ENCODE results near the gene VAMP4.
A peak's percentile ranks its signal among the peaks of the same experiment; 100 is the strongest.
"Not testable (repeated sequence)": the region's sequence is repeated elsewhere in the genome, so short reads cannot be mapped to it uniquely, and the experiment has no call there.

Gene VAMP4

GRCh38 chr1:171693541-171693940, 48.3 kb downstream of the VAMP4 start:
- DNase-seq: not testable (repeated sequence)

- peak; percentile 90 for DNase-seq
Measured at GRCh38 chr1:171683870-171684269, 58.0 kb downstream of the VAMP4 start.

GRCh38 chr1:171680339-171680738, 61.5 kb downstream of the VAMP4 start:
- no peak for DNase-seq

- DNase-seq: no peak
Measured at GRCh38 chr1:171676823-171677222, 65.0 kb downstream of the VAMP4 start.

GRCh38 chr1:171674431-171675405, 67.1 kb downstream of the VAMP4 start:
- no peak for DNase-seq

GRCh38 chr1:171670739-171671138, 71.1 kb downstream of the VAMP4 start:
- DNase-seq: no peak

GRCh38 chr1:171668372-171668771, 73.5 kb downstream of the VAMP4 start:
- DNase-seq: no peak

- DNase-seq: no peak
Measured at GRCh38 chr1:171666114-171666769, 75.6 kb downstream of the VAMP4 start.

- DNase-seq: no peak
Measured at GRCh38 chr1:171664976-171665375, 76.9 kb downstream of the VAMP4 start.

- DNase-seq: no peak
Measured at GRCh38 chr1:171663854-171664575, 77.8 kb downstream of the VAMP4 start.

GRCh38 chr1:171663036-171663853, 78.6 kb downstream of the VAMP4 start:
- DNase-seq: no peak

GRCh38 chr1:171661076-171661650, 80.7 kb downstream of the VAMP4 start:
- no peak for DNase-seq

GRCh38 chr1:171656206-171656605, 85.7 kb downstream of the VAMP4 start:
- DNase-seq: not testable (repeated sequence)

GRCh38 chr1:171655746-171656116, 86.1 kb downstream of the VAMP4 start:
- DNase-seq: no peak

- DNase-seq: peak; percentile 91
Measured at GRCh38 chr1:171654942-171655745, 86.7 kb downstream of the VAMP4 start.

GRCh38 chr1:171654201-171654941, 87.5 kb downstream of the VAMP4 start:
- no peak for DNase-seq

GRCh38 chr1:171653796-171654195, 88.1 kb downstream of the VAMP4 start:
- DNase-seq: no peak

GRCh38 chr1:171652234-171652822, 89.5 kb downstream of the VAMP4 start, which contains the start of gene MYOC:
MYOC (minus strand) TSS chr1:171652688; CDS start chr1:171652611, 77 bp downstream.
- DNase-seq: no peak
